GM12891 (cell line): ENCODE measurements around the gene CLDN20.

Experiments
- POLR2A ChIP-seq: IDR thresholded peaks from 2 replicates; pipeline ENCODE4 v1.6.1; 2011; ENCODE audit warnings: low read depth, low read length, control low read depth
- POLR2AphosphoS5 ChIP-seq: IDR thresholded peaks from 2 replicates; pipeline ENCODE4 v1.6.1; 2011; ENCODE audit warnings: low read depth, low read length, control low read depth
- SPI1 ChIP-seq: IDR thresholded peaks from 2 replicates; pipeline ENCODE4 v1.6.1; 2011; ENCODE audit warnings: low read depth, low read length, control low read depth
- TAF1 ChIP-seq: IDR thresholded peaks from 2 replicates; pipeline ENCODE4 v1.6.1; 2011; ENCODE audit warnings: low read depth, low read length, control low read depth

DNA sequence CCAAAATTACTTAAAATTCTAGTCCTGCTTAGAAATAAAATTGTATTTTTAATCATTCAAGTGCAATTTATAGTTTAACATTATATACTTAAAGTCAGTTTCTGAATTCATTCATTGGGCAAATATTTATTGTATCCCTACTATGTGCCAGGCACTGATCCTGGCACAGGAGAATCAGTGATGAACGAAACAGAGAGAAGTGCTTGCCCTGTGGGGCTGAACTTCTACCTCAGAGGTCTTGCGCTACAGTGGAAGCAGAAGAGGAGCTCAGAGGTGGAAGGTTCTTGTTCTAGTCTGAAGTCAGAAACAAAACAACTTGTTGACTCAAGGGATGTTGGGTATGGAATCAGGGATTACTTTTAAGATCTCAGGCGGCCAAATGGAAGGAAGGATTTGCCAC lies 6.0 kb downstream of the CLDN20 start:
- TF ChIP-seq TAF1 (no peak), SPI1 (no peak), POLR2AphosphoS5 (no peak), POLR2A (no peak)
